ENCODE measurements around the gene ZNF584.

The ZNF584 gene

DNA sequence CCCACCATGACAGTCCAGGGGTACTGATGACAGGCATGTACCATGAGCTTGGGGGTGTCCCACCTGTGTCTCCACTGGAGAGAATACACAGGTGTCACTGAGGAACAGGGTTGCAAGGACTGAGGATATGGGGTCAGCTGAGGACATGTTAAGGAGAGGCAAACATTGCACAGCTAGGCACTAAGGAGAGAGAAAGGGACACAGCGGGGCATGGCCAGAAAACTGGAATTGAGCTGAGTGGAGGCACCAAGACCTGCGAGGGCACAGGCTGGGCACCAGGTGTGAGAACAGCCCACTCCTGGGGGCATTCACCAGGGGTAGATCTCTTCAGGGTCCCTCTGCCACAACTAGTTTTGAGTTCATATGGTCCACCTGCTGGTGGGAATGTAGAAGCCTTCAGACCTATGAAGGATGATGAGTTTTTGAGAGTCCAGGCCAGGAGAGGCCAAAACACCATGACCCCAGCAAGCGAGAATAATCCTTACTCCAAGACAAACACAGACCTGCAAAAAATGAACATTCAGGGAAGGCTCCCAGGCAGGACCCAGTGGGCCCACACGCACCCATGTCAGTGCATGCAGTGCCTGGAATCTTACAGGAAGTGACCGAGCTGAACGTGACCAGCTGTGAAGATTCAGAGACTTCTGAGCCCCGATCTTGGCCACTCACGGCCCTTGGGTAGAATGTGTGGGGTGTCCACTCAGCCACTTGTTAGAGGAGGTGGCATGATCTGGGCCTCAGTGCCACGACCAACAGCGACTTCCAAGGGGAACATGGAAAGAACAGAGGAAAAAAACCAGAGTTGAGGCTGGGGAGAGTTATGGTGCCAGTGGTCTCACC is 1.4 kb upstream of the ZNF584 start:
- H3K27me3 ChIP-seq (ENCODE audit: insufficient read depth, poor library complexity, severe bottlenecking), result no peaks in the 10 kb centered on the region
- peak in 1 of 2 experiments; percentile 12 for DNase-seq (ENCODE audit: low read depth in 1 of 2, low spot score in 1 of 2)
- H3K27ac ChIP-seq (replicated peaks), result peak overlapping the region; percentile 93
- peak overlapping the region; percentile 83 for H3K4me3 ChIP-seq (replicated peaks; ENCODE audit: insufficient read depth, low read length)
- no peak for TF ChIP-seq GABPA (IDR thresholded peaks at IDR 0.05; ENCODE audit: low read depth)
- TF ChIP-seq SPI1 (IDR thresholded peaks at IDR 0.05; ENCODE audit: borderline replicate concordance, low read depth), result no peak
- TF ChIP-seq, protein P1, sequence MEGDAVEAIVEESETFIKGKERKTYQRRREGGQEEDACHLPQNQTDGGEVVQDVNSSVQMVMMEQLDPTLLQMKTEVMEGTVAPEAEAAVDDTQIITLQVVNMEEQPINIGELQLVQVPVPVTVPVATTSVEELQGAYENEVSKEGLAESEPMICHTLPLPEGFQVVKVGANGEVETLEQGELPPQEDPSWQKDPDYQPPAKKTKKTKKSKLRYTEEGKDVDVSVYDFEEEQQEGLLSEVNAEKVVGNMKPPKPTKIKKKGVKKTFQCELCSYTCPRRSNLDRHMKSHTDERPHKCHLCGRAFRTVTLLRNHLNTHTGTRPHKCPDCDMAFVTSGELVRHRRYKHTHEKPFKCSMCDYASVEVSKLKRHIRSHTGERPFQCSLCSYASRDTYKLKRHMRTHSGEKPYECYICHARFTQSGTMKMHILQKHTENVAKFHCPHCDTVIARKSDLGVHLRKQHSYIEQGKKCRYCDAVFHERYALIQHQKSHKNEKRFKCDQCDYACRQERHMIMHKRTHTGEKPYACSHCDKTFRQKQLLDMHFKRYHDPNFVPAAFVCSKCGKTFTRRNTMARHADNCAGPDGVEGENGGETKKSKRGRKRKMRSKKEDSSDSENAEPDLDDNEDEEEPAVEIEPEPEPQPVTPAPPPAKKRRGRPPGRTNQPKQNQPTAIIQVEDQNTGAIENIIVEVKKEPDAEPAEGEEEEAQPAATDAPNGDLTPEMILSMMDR (IDR thresholded peaks at IDR 0.05; ENCODE audit: insufficient read depth, low read length), result no peak
- TF ChIP-seq, protein P2, sequence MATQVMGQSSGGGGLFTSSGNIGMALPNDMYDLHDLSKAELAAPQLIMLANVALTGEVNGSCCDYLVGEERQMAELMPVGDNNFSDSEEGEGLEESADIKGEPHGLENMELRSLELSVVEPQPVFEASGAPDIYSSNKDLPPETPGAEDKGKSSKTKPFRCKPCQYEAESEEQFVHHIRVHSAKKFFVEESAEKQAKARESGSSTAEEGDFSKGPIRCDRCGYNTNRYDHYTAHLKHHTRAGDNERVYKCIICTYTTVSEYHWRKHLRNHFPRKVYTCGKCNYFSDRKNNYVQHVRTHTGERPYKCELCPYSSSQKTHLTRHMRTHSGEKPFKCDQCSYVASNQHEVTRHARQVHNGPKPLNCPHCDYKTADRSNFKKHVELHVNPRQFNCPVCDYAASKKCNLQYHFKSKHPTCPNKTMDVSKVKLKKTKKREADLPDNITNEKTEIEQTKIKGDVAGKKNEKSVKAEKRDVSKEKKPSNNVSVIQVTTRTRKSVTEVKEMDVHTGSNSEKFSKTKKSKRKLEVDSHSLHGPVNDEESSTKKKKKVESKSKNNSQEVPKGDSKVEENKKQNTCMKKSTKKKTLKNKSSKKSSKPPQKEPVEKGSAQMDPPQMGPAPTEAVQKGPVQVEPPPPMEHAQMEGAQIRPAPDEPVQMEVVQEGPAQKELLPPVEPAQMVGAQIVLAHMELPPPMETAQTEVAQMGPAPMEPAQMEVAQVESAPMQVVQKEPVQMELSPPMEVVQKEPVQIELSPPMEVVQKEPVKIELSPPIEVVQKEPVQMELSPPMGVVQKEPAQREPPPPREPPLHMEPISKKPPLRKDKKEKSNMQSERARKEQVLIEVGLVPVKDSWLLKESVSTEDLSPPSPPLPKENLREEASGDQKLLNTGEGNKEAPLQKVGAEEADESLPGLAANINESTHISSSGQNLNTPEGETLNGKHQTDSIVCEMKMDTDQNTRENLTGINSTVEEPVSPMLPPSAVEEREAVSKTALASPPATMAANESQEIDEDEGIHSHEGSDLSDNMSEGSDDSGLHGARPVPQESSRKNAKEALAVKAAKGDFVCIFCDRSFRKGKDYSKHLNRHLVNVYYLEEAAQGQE (IDR thresholded peaks at IDR 0.05; ENCODE audit: insufficient replicate concordance, low read depth), result no peak
- TF ChIP-seq POLR2AphosphoS5 (IDR thresholded peaks at IDR 0.05; ENCODE audit: low read depth), result no peak

DNA sequence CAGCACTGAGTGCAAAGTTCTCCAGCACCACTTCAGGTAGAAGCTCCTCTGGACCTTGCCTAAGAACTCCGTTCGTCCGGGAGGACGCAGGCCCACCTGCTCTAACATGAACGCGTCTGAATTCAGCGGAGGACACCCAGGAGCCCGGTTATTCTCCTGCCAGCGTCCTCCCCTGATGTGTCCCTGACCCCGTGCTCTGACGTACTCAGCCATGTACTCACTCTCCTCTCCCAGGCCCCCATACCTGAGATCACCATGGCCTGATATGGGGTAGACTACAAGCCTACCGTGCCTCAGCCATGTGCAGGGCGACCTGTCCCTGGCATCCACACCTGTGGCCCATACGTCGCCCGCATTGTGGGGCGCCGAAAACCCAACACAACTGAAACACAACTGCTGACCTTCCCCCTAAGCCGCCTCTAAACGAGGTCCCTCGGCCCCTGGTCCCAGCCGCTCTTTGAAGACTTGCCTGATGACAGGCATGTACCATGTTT is 744 bp upstream of the ZNF584 start:
- TF ChIP-seq POLR2AphosphoS5 (IDR thresholded peaks at IDR 0.05; ENCODE audit: low read depth) (no peak), SPI1 (IDR thresholded peaks at IDR 0.05; ENCODE audit: borderline replicate concordance, low read depth) (no peak)
- TF ChIP-seq, protein P2 (IDR thresholded peaks at IDR 0.05; ENCODE audit: insufficient replicate concordance, low read depth), result no peak
- TF ChIP-seq, protein P1 (IDR thresholded peaks at IDR 0.05; ENCODE audit: insufficient read depth, low read length), result no peak
- H3K27ac ChIP-seq (replicated peaks), result peak overlapping the region; percentile 93
- no peaks in the 10 kb centered on the region for H3K27me3 ChIP-seq (ENCODE audit: insufficient read depth, poor library complexity, severe bottlenecking)
- peak overlapping the region; percentile 83 for H3K4me3 ChIP-seq (replicated peaks; ENCODE audit: insufficient read depth, low read length)
- DNase-seq (ENCODE audit: low read depth in 1 of 2, low spot score in 1 of 2), result no peak

DNA sequence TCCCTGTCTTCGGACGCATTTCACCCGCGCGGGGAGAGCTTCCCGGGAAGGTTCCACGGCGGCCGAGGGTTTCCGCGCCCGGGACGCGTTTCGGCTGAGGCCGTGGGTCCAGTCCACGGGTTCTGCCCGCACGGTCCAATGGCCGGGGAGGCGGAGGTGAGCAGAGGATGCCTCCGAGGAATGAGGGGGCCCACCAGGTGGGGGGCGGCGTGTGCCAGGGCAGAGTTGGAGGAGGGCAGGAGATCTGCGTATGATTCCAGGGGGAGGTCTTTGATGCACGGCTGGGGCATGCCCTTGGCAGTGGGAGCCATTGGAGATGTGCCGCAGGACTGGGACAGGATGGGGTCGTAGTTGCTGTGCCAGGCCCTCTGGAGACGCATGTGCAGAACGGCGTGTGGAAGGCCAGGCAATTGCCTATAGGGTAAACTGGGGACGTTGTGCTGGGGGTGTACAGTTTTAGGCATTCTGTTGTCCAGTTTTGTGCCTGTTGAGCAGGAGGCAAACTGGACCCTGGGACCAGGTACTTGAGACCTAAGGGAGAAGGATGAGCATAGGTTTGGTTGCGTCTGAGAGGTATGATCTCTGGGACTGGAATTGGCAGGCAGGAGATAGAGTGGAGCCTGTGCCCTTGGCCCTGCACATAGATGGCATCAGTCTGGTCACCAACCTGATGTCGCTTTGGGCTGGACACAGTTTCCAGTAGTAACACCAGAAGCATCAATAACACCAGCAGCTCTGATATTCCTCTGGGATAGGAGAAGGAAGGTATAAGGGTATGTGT is 751 bp downstream of the ZNF584 start:
- DNase-seq (ENCODE audit: low read depth in 1 of 2, low spot score in 1 of 2), result peak in 1 of 2 experiments; percentile 54
- H3K27me3 ChIP-seq (ENCODE audit: insufficient read depth, poor library complexity, severe bottlenecking), result no peaks in the 10 kb centered on the region
- H3K27ac ChIP-seq (replicated peaks), result peak overlapping the region; percentile 93
- no peak for TF ChIP-seq GABPA (IDR thresholded peaks at IDR 0.05; ENCODE audit: low read depth)
- no peak for TF ChIP-seq SPI1 (IDR thresholded peaks at IDR 0.05; ENCODE audit: borderline replicate concordance, low read depth)
- TF ChIP-seq, protein P2 (IDR thresholded peaks at IDR 0.05; ENCODE audit: insufficient replicate concordance, low read depth), result no peak
- TF ChIP-seq POLR2AphosphoS5 (IDR thresholded peaks at IDR 0.05; ENCODE audit: low read depth), result no peak; the same call in 1 of the 2 replicates
- TF ChIP-seq, protein P1 (IDR thresholded peaks at IDR 0.05; ENCODE audit: insufficient read depth, low read length), result no peak
- H3K4me3 ChIP-seq (replicated peaks; ENCODE audit: insufficient read depth, low read length), result peak overlapping the region; percentile 83
